ENCODE results near the gene SORL1. TPM values are rescaled to one million over a fixed set of nuclear protein-coding genes. Genes with fewer than 3 reads are reported as not detected.

SORL1 gene
- total RNA-seq, 2 experiments from 2014 or later = 47.5 to 47.9 TPM

- Mint-ChIP-seq H3K4me3 (no peak overlapping the region), H3K9me3 (peaks cover 7% of the 10 kb centered on the region), H3K36me3 (peaks cover 52% of the 10 kb centered on the region), H3K4me1 (peaks cover 56% of the 10 kb centered on the region), H3K27me3 (no peaks in the 10 kb centered on the region), H3K27ac (no peak overlapping the region)
- DNase-seq = no peak
These were observed 83.1 kb downstream of the SORL1 start for GRCh38 chr11:121535129-121535796.

- Mint-ChIP-seq H3K36me3 (peaks cover 48% of the 10 kb centered on the region), H3K4me1 (peaks cover 62% of the 10 kb centered on the region), H3K9me3 (no peaks in the 10 kb centered on the region), H3K27me3 (no peaks in the 10 kb centered on the region), H3K27ac (no peak overlapping the region), H3K4me3 (no peak overlapping the region)
- DNase-seq = no peak
These were observed 84.0 kb downstream of the SORL1 start for GRCh38 chr11:121536126-121536525.

GRCh38 chr11:121538054-121538453, 85.9 kb downstream of the SORL1 start:
- H3K27me3 Mint-ChIP-seq = no peaks in the 10 kb centered on the region
- no peaks in the 10 kb centered on the region for H3K9me3 Mint-ChIP-seq
- DNase-seq = no peak
- H3K4me1 Mint-ChIP-seq = peaks cover 56% of the 10 kb centered on the region
- no peak overlapping the region for H3K4me3 Mint-ChIP-seq
- no peak overlapping the region for H3K27ac Mint-ChIP-seq
- H3K36me3 Mint-ChIP-seq = peaks cover 43% of the 10 kb centered on the region

- no peaks in the 10 kb centered on the region for H3K27me3 Mint-ChIP-seq
- H3K36me3 Mint-ChIP-seq = peaks cover 48% of the 10 kb centered on the region
- H3K27ac Mint-ChIP-seq = peak overlapping the region; percentile 68
- H3K4me1 Mint-ChIP-seq = peaks cover 49% of the 10 kb centered on the region
- no peak overlapping the region for H3K4me3 Mint-ChIP-seq
- DNase-seq = no peak
- H3K9me3 Mint-ChIP-seq = no peaks in the 10 kb centered on the region
These were observed 86.9 kb downstream of the SORL1 start for GRCh38 chr11:121539000-121539399.

- peaks cover 52% of the 10 kb centered on the region for H3K4me1 Mint-ChIP-seq
- no peaks in the 10 kb centered on the region for H3K27me3 Mint-ChIP-seq
- DNase-seq = no peak
- H3K36me3 Mint-ChIP-seq = peaks cover 54% of the 10 kb centered on the region
- no peak overlapping the region for H3K4me3 Mint-ChIP-seq
- no peaks in the 10 kb centered on the region for H3K9me3 Mint-ChIP-seq
- peak overlapping the region; percentile 64 for H3K27ac Mint-ChIP-seq
These were observed 88.5 kb downstream of the SORL1 start for GRCh38 chr11:121540627-121541026.

GRCh38 chr11:121543836-121544380, 91.8 kb downstream of the SORL1 start:
- H3K27me3 Mint-ChIP-seq = no peaks in the 10 kb centered on the region
- peak overlapping the region; percentile 62 for H3K27ac Mint-ChIP-seq
- peaks cover 58% of the 10 kb centered on the region for H3K36me3 Mint-ChIP-seq
- H3K4me3 Mint-ChIP-seq = no peak overlapping the region
- DNase-seq = no peak
- H3K9me3 Mint-ChIP-seq = no peaks in the 10 kb centered on the region
- H3K4me1 Mint-ChIP-seq = peaks cover 50% of the 10 kb centered on the region

- Mint-ChIP-seq H3K36me3 (peaks cover 54% of the 10 kb centered on the region), H3K9me3 (no peaks in the 10 kb centered on the region), H3K27me3 (no peaks in the 10 kb centered on the region), H3K4me3 (peak overlapping the region; percentile 6), H3K4me1 (peaks cover 45% of the 10 kb centered on the region), H3K27ac (peak overlapping the region; percentile 80)
- DNase-seq = peak; percentile 26
These were observed 92.8 kb downstream of the SORL1 start for GRCh38 chr11:121544956-121545355.

GRCh38 chr11:121547574-121547973, 95.5 kb downstream of the SORL1 start:
- no peak for DNase-seq
- Mint-ChIP-seq H3K4me3 (no peak overlapping the region), H3K27me3 (no peaks in the 10 kb centered on the region), H3K36me3 (peaks cover 46% of the 10 kb centered on the region), H3K27ac (no peak overlapping the region), H3K4me1 (peaks cover 37% of the 10 kb centered on the region), H3K9me3 (no peaks in the 10 kb centered on the region)

- Mint-ChIP-seq H3K4me3 (no peak overlapping the region), H3K9me3 (no peaks in the 10 kb centered on the region), H3K4me1 (peaks cover 20% of the 10 kb centered on the region), H3K27me3 (no peaks in the 10 kb centered on the region), H3K27ac (no peak overlapping the region), H3K36me3 (peaks cover 31% of the 10 kb centered on the region)
- no peak for DNase-seq
These were observed 98.3 kb downstream of the SORL1 start for GRCh38 chr11:121550247-121551030.

- Mint-ChIP-seq H3K27ac (peak overlapping the region; percentile 63), H3K4me3 (no peak overlapping the region), H3K9me3 (no peaks in the 10 kb centered on the region), H3K36me3 (peaks cover 32% of the 10 kb centered on the region), H3K4me1 (peaks cover 16% of the 10 kb centered on the region), H3K27me3 (no peaks in the 10 kb centered on the region)
- DNase-seq = no peak
These were observed 99.3 kb downstream of the SORL1 start for GRCh38 chr11:121551463-121551862.

- Mint-ChIP-seq H3K36me3 (peaks cover 34% of the 10 kb centered on the region), H3K4me3 (no peak overlapping the region), H3K9me3 (no peaks in the 10 kb centered on the region), H3K27me3 (no peaks in the 10 kb centered on the region), H3K4me1 (peaks cover 20% of the 10 kb centered on the region), H3K27ac (no peak overlapping the region)
- DNase-seq = no peak
These were observed 100.0 kb downstream of the SORL1 start for GRCh38 chr11:121552154-121552553.

GRCh38 chr11:121552644-121553043, 100.5 kb downstream of the SORL1 start:
- H3K27ac Mint-ChIP-seq = no peak overlapping the region
- peaks cover 32% of the 10 kb centered on the region for H3K36me3 Mint-ChIP-seq
- H3K9me3 Mint-ChIP-seq = no peaks in the 10 kb centered on the region
- no peaks in the 10 kb centered on the region for H3K27me3 Mint-ChIP-seq
- H3K4me3 Mint-ChIP-seq = no peak overlapping the region
- no peak for DNase-seq
- H3K4me1 Mint-ChIP-seq = peaks cover 22% of the 10 kb centered on the region

GRCh38 chr11:121553389-121553788, 101.3 kb downstream of the SORL1 start:
- H3K36me3 Mint-ChIP-seq = peaks cover 29% of the 10 kb centered on the region
- peaks cover 23% of the 10 kb centered on the region for H3K4me1 Mint-ChIP-seq
- H3K27ac Mint-ChIP-seq = no peak overlapping the region
- H3K4me3 Mint-ChIP-seq = no peak overlapping the region
- DNase-seq = no peak
- H3K27me3 Mint-ChIP-seq = no peaks in the 10 kb centered on the region
- H3K9me3 Mint-ChIP-seq = no peaks in the 10 kb centered on the region

- peaks cover 32% of the 10 kb centered on the region for H3K36me3 Mint-ChIP-seq
- no peak overlapping the region for H3K4me3 Mint-ChIP-seq
- no peak for DNase-seq
- no peak overlapping the region for H3K27ac Mint-ChIP-seq
- no peaks in the 10 kb centered on the region for H3K9me3 Mint-ChIP-seq
- peaks cover 23% of the 10 kb centered on the region for H3K4me1 Mint-ChIP-seq
- H3K27me3 Mint-ChIP-seq = no peaks in the 10 kb centered on the region
These were observed 101.7 kb downstream of the SORL1 start for GRCh38 chr11:121553806-121554205.

- H3K9me3 Mint-ChIP-seq = no peaks in the 10 kb centered on the region
- no peak for DNase-seq
- H3K4me1 Mint-ChIP-seq = peaks cover 26% of the 10 kb centered on the region
- no peak overlapping the region for H3K27ac Mint-ChIP-seq
- no peak overlapping the region for H3K4me3 Mint-ChIP-seq
- H3K36me3 Mint-ChIP-seq = peaks cover 37% of the 10 kb centered on the region
- H3K27me3 Mint-ChIP-seq = no peaks in the 10 kb centered on the region
These were observed 102.4 kb downstream of the SORL1 start for GRCh38 chr11:121554552-121554951.
